B cell (primary cell): Measurements from ENCODE around the gene MEG3. TPM values are rescaled to one million over a fixed set of nuclear protein-coding genes. Genes with fewer than 3 reads are reported as not detected.

Experiments
- ATAC-seq: fragments of 200-7000 bp; cut with Tn5 transposase; one replicate; pipeline ENCODE4 v1.10.0; 2021; ENCODE audit warnings: low read depth, mild to moderate bottlenecking, moderate number of reproducible peaks, moderate library complexity
- CTCF ChIA-PET: fragments of 350-600 bp; sonication (Branson Sonifier 250); formaldehyde crosslinking; loops from one replicate; lab custom pipeline; 2021; ENCODE audit warnings: antibody characterized with exemption, inconsistent platforms; lab: Charles Lee
- POLR2A ChIA-PET: fragments of 350-600 bp; sonication (Branson Sonifier 250); formaldehyde crosslinking; loops from one replicate; lab custom pipeline; 2021; ENCODE audit warnings: antibody characterized with exemption; lab: Charles Lee
- DNase-seq: peaks from one replicate; pipeline ENCODE4 v3.0.0; 2013
- H2AFZ ChIP-seq: 2 replicates; pipeline ENCODE4 v1.6.1; 2012; ENCODE audit warnings: mild to moderate bottlenecking, low read depth, low read length; ENCODE audit not compliant: insufficient read depth, poor library complexity, severe bottlenecking
- H3K27ac ChIP-seq, 2 donors: 1 replicate in 1 of 2; 2 replicates in 1 of 2; pipeline ENCODE4 v1.5.1; 2012 to 2013; ENCODE audit warnings: low read length in 2 of 2, mild to moderate bottlenecking in 2 of 2, moderate library complexity in 1 of 2
- H3K27me3 ChIP-seq, 4 experiments: fragments of 200-600 bp in 1 of 4; sonication (generic) in 1 of 4; replicated peaks in 1 of 4; 1 replicate in 2 of 4; 2 replicates in 2 of 4; pipeline versions ENCODE4 v1.6.1 to v1.7.0; 2013 to 2016; ENCODE audit warnings: low read length in 3 of 4, mild to moderate bottlenecking in 2 of 4, mixed read lengths in 1 of 4, moderate library complexity in 1 of 4; ENCODE audit not compliant: insufficient read depth in 4 of 4, control insufficient read depth in 3 of 4; ENCODE audit errors: control extremely low read depth in 1 of 4
- H3K36me3 ChIP-seq, 2 experiments: replicated peaks in 1 of 2; 1 replicate in 1 of 2; 2 replicates in 1 of 2; pipeline versions ENCODE4 v1.6.1 to v1.7.1; 2013; ENCODE audit warnings: low read length in 1 of 2; ENCODE audit not compliant: insufficient read depth in 2 of 2, control insufficient read depth in 1 of 2; ENCODE audit errors: control extremely low read depth in 1 of 2, extremely low read depth in 1 of 2
- H3K4me1 ChIP-seq, 2 donors: fragments of 200-600 bp in 1 of 2; sonication (generic) in 1 of 2; 1 replicate in 1 of 2; 2 replicates in 1 of 2; pipeline versions ENCODE4 v1.5.1 to v1.6.1; 2013 to 2017; ENCODE audit warnings: low read length in 2 of 2; ENCODE audit not compliant: control insufficient read depth in 2 of 2, insufficient read depth in 2 of 2
- H3K4me2 ChIP-seq: replicated peaks from 2 replicates; pipeline ENCODE3; 2012; ENCODE audit warnings: mild to moderate bottlenecking, low read depth, low read length; ENCODE audit not compliant: poor library complexity, severe bottlenecking
- H3K4me3 ChIP-seq, 5 experiments: fragments of 200-600 bp in 1 of 5; sonication (generic) in 1 of 5; 1 replicate in 3 of 5; 2 replicates in 2 of 5; pipeline versions ENCODE4 v1.5.1 to v1.7.0; 2011 to 2016; ENCODE audit warnings: low read length in 4 of 5, mild to moderate bottlenecking in 4 of 5, low read depth in 2 of 5, control low read depth in 1 of 5, moderate library complexity in 1 of 5; ENCODE audit not compliant: insufficient read depth in 1 of 5; ENCODE audit errors: control extremely low read depth in 1 of 5, extremely low read depth in 1 of 5
- H3K79me2 ChIP-seq: fragments of 200-600 bp; sonication (generic); one replicate; pipeline ENCODE4 v1.6.0; 2016; ENCODE audit warnings: low read length; ENCODE audit not compliant: control insufficient read depth, insufficient read depth
- H3K9ac ChIP-seq: fragments of 200-600 bp; sonication (generic); 2 replicates; pipeline ENCODE4 v1.6.1; 2017; ENCODE audit warnings: mild to moderate bottlenecking, low read length, moderate library complexity
- H3K9me3 ChIP-seq, 3 donors: one replicate each; pipeline versions ENCODE4 v1.6.1 to v1.7.1; 2013; ENCODE audit warnings: low read length in 2 of 3; ENCODE audit not compliant: control insufficient read depth in 2 of 3, insufficient read depth in 1 of 3; ENCODE audit errors: control extremely low read depth in 1 of 3
- H4K20me1 ChIP-seq: 2 replicates; pipeline ENCODE4 v1.6.0; 2012; ENCODE audit warnings: mild to moderate bottlenecking, low read length; ENCODE audit not compliant: insufficient read depth, control insufficient read depth, poor library complexity, severe bottlenecking
- H3K27ac Mint-ChIP-seq: one replicate; pipeline ENCODE4 v1.8.0; 2021; ENCODE audit warnings: mixed read lengths
- H3K27me3 Mint-ChIP-seq: one replicate; pipeline ENCODE4 v1.8.0; 2021; ENCODE audit warnings: mixed read lengths
- H3K4me1 Mint-ChIP-seq: one replicate; pipeline ENCODE4 v1.8.0; 2021; ENCODE audit warnings: mixed read lengths
- H3K4me3 Mint-ChIP-seq: one replicate; pipeline ENCODE4 v1.8.0; 2021; ENCODE audit warnings: mixed read lengths
- H3K9me3 Mint-ChIP-seq: one replicate; pipeline ENCODE4 v1.8.0; 2022; ENCODE audit warnings: mixed read lengths; ENCODE audit not compliant: insufficient read depth
- EZH2 ChIP-seq: IDR thresholded peaks from 2 replicates; pipeline ENCODE4 v1.6.1; 2012; ENCODE audit warnings: borderline replicate concordance, low read depth, mild to moderate bottlenecking, moderate library complexity, low read length; ENCODE audit not compliant: insufficient read depth, poor library complexity, severe bottlenecking
- WGBS: methylation state at CpG from one replicate; pipeline ENCODE4 v1.1.5; 2013; ENCODE audit warnings: missing lambda C conversion rate; ENCODE audit not compliant: insufficient coverage; 5-methylcytosine and 5-hydroxymethylcytosine counted together
- intact Hi-C: fragments of 100-400 bp; cut with micrococcal nuclease; formaldehyde crosslinking; loops from one replicate; pipeline ENCODE4 v1.10.0; 2022
- polyA plus RNA-seq: library from polyadenylated mRNA; depleted of rRNA; stranded (reverse); fragments of >200 nt; gene quantifications from 2 replicates; pipeline ENCODE4 v1.2.3, GENCODE V29; 2012
- total RNA-seq, 2 donors: library from RNA; stranded (reverse); fragments of 120-200 nt in 1 of 2; gene quantifications; 1 replicate in 1 of 2; 2 replicates in 1 of 2; pipeline versions ENCODE4 v1.2.3 to v1.2.4, GENCODE V29; 2013 to 2022
- TF ChIP-seq, protein P1 (sequence below): fragments of 200-600 bp; IDR thresholded peaks from one replicate; pipeline ENCODE4 v1.8.0; 2022; ENCODE audit warnings: antibody characterized with exemption, mild to moderate bottlenecking

The MEG3 gene
- total and polyA plus RNA-seq, 2 donors (not counting 1 experiment from before 2014, with no cell fraction given): 0.13 TPM; not detected in 1

GRCh38 chr14:100827101-100828021, 1.4 kb downstream of the MEG3 start:
- H3K36me3 ChIP-seq: no peaks in the 10 kb centered on the region
- H3K27ac Mint-ChIP-seq: no peak overlapping the region
- H3K4me1 ChIP-seq: no peaks in the 10 kb centered on the region
- no peak overlapping the region for H2AFZ ChIP-seq
- H3K9ac ChIP-seq: no peak overlapping the region
- no peak overlapping the region for H3K27ac ChIP-seq
- no peaks in the 10 kb centered on the region for H3K9me3 Mint-ChIP-seq
- no peaks in the 10 kb centered on the region for H3K79me2 ChIP-seq
- H4K20me1 ChIP-seq: no peaks in the 10 kb centered on the region
- H3K27me3 ChIP-seq: peaks cover 0 to 13% (median 0%) of the 10 kb centered on the region in 4 experiments
- ChIA-PET POLR2A (no interaction called here), CTCF (no interaction called here)
- DNase-seq (no peak), ATAC-seq (no peak)
- 72% methylated on average over 54 of the region's 61 CpGs for WGBS
- no peak overlapping the region for H3K4me2 ChIP-seq
- peaks cover 2% of the 10 kb centered on the region for H3K4me1 Mint-ChIP-seq
- H3K27me3 Mint-ChIP-seq: peaks cover 21% of the 10 kb centered on the region
- intact Hi-C loops: no loop called here
- no peak overlapping the region for H3K4me3 ChIP-seq
- peaks cover 0 to 50% (median 0%) of the 10 kb centered on the region in 3 donors for H3K9me3 ChIP-seq
- no peak for TF ChIP-seq EZH2
- TF ChIP-seq, protein P1, sequence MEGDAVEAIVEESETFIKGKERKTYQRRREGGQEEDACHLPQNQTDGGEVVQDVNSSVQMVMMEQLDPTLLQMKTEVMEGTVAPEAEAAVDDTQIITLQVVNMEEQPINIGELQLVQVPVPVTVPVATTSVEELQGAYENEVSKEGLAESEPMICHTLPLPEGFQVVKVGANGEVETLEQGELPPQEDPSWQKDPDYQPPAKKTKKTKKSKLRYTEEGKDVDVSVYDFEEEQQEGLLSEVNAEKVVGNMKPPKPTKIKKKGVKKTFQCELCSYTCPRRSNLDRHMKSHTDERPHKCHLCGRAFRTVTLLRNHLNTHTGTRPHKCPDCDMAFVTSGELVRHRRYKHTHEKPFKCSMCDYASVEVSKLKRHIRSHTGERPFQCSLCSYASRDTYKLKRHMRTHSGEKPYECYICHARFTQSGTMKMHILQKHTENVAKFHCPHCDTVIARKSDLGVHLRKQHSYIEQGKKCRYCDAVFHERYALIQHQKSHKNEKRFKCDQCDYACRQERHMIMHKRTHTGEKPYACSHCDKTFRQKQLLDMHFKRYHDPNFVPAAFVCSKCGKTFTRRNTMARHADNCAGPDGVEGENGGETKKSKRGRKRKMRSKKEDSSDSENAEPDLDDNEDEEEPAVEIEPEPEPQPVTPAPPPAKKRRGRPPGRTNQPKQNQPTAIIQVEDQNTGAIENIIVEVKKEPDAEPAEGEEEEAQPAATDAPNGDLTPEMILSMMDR: no peak
- no peak overlapping the region for H3K4me3 Mint-ChIP-seq
